ENCODE measurements around the gene PDIA4. TPM values are rescaled to one million over a fixed set of nuclear protein-coding genes. Genes with fewer than 3 reads are reported as not detected.
"Not testable (repeated sequence)": the region's sequence is repeated elsewhere in the genome, so short reads cannot be mapped to it uniquely, and the experiment has no call there.

PDIA4 gene
- total RNA-seq, 1 donor from 2014 or later: 123 TPM

DNA sequence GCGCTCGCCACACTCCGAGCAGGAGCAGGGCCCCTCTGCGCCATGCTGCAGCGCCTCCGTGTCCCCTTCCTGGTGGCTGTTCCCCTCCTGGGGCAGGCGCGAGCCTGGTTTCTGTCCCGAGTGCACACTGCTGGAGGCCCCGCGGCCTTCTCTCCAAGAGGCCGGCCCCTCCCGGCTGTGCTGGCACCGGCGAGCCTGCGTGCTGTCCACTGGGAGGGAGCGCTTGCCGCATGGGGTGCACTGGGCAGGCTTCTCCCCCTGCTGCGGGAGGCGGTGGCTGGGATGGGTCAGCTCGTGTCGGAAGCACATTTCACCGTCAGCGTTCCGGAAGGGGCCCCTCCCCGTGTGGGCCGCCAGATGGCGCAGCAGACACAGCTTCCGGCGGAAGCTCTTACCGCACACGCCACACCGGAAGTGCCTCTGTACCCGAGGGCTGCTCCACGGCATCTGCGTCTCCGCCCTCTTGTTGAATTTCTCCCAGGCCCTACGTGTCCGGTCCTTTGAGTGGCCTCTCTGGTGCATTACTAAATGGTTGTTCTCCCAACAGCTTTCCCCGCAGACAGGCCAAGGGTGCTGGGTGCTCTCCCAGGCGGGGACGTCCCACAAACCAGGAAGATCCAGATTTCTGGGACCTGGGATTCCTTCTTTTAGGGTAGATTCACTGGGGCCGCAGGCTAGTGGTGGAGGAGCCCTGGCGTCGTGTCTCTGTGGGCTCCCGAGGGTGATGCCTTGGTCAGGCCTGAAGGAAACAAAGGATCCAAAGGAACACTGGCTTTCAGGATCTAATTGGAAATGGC, 43.5 kb upstream of the PDIA4 start:
- peak overlapping the region; percentile 31 for H3K27ac ChIP-seq
- TF ChIP-seq, protein P1, sequence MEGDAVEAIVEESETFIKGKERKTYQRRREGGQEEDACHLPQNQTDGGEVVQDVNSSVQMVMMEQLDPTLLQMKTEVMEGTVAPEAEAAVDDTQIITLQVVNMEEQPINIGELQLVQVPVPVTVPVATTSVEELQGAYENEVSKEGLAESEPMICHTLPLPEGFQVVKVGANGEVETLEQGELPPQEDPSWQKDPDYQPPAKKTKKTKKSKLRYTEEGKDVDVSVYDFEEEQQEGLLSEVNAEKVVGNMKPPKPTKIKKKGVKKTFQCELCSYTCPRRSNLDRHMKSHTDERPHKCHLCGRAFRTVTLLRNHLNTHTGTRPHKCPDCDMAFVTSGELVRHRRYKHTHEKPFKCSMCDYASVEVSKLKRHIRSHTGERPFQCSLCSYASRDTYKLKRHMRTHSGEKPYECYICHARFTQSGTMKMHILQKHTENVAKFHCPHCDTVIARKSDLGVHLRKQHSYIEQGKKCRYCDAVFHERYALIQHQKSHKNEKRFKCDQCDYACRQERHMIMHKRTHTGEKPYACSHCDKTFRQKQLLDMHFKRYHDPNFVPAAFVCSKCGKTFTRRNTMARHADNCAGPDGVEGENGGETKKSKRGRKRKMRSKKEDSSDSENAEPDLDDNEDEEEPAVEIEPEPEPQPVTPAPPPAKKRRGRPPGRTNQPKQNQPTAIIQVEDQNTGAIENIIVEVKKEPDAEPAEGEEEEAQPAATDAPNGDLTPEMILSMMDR (IDR thresholded peaks at IDR 0.05): peak; percentile 12
- no peaks in the 10 kb centered on the region for H3K4me1 ChIP-seq
- H3K27me3 ChIP-seq (ENCODE audit: low read depth): no peaks in the 10 kb centered on the region
- H3K4me3 ChIP-seq: no peak overlapping the region
- ATAC-seq (peak; percentile 33 to 35), DNase-seq (no peak)
- intact Hi-C loops (cut with DNase I): no loop called here
- H3K36me3 ChIP-seq: peaks cover 47% of the 10 kb centered on the region
- H3K9me3 ChIP-seq: no peaks in the 10 kb centered on the region

DNA sequence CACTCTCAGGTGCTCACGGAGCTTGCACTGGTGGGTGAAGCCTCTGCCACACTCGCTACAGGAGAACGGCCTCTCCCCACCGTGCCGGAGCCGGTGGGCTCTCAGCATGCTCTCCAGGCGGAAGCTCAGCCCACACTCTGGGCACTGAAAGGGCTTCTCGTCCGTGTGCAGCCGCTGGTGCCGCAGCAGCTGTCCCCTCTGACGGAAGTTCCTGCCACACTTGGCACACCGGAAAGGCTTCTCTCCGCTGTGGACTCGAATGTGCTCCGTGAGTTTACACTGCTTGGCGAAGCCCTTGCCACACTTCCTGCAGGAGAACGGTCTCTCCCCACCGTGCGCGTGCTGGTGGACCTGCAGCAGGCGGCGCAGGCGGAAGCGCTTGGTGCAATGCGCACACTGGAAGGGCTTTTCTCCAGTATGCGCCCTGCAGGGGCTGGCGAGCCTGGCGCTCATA, 42.9 kb upstream of the PDIA4 start:
- no peak overlapping the region for H3K27ac ChIP-seq
- H3K4me1 ChIP-seq: no peaks in the 10 kb centered on the region
- H3K9me3 ChIP-seq: no peaks in the 10 kb centered on the region
- TF ChIP-seq, protein P1 (IDR thresholded peaks at IDR 0.05): no peak
- no peak for DNase-seq
- intact Hi-C loops (cut with DNase I): no loop called here
- no peak overlapping the region for H3K4me3 ChIP-seq
- no peaks in the 10 kb centered on the region for H3K27me3 ChIP-seq (ENCODE audit: low read depth)
- H3K36me3 ChIP-seq: peaks cover 43% of the 10 kb centered on the region
- ATAC-seq: peak; percentile 16 to 32

DNA sequence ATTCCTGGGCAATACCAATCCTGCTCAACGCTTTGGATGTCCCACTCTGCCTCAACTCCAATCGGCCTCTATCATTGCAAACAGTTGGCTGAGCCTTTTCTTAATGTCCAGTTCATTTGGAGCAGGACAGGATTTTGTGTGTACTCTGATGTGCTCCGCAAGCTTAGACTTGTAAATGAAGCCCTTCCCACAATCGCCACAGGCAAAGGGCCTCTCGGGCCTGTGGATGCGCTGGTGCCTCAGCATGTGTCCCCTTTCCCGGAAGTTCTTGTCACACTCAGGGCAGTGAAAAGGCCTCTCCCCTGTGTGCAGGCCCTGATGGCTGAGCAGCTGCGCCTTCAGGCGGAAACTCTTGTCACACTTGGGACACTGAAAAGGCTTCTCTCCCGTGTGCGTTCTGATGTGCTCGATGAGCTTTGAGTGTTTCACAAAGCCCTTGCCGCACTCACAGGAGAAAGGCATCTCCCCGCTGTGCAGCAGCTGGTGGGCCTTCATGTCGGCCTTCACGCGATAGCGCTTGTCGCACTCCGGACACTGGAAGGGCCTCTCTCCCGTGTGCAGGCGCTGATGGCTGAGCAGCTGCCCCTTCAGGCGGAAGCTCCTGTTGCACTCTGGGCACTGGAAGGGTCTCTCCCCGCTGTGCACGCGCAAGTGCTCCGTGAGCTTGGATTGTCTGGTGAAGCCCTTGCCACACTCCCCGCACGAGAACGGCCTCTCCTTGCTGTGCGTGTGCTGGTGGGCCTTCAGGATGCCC, 42.2 kb upstream of the PDIA4 start:
- no peak for DNase-seq
- intact Hi-C loops (cut with DNase I): no loop called here
- H3K4me1 ChIP-seq: peaks cover 3% of the 10 kb centered on the region
- no peaks in the 10 kb centered on the region for H3K27me3 ChIP-seq (ENCODE audit: low read depth)
- H3K36me3 ChIP-seq: peaks cover 43% of the 10 kb centered on the region
- TF ChIP-seq, protein P1 (IDR thresholded peaks at IDR 0.05): no peak
- H3K9me3 ChIP-seq: no peaks in the 10 kb centered on the region
- no peak overlapping the region for H3K4me3 ChIP-seq
- ATAC-seq: peak in 1 of 2 donors; percentile 34
- H3K27ac ChIP-seq: no peak overlapping the region

- no peak overlapping the region for H3K27ac ChIP-seq
- no peaks in the 10 kb centered on the region for H3K9me3 ChIP-seq
- intact Hi-C loops (cut with DNase I): loop anchor here (10.0 kb wide), 1 partner anchor 63 kb away; no protein-coding TSS in a partner anchor
- H3K36me3 ChIP-seq: peaks cover 36% of the 10 kb centered on the region
- ATAC-seq (no peak), DNase-seq (no peak)
- peaks cover 3% of the 10 kb centered on the region for H3K4me1 ChIP-seq
- no peaks in the 10 kb centered on the region for H3K27me3 ChIP-seq (ENCODE audit: low read depth)
- no peak overlapping the region for H3K4me3 ChIP-seq
- TF ChIP-seq, protein P1 (IDR thresholded peaks at IDR 0.05): no peak
These were observed 39.6 kb upstream of the PDIA4 start for GRCh38 chr7:149067869-149068268.

GRCh38 chr7:149063476-149063875, 35.2 kb upstream of the PDIA4 start:
- H3K4me1 ChIP-seq: peaks cover 3% of the 10 kb centered on the region
- ATAC-seq (no peak), DNase-seq (no peak)
- intact Hi-C loops (cut with DNase I): loop anchor here (10.0 kb wide), 1 partner anchor 59 kb away; no protein-coding TSS in a partner anchor
- no peaks in the 10 kb centered on the region for H3K27me3 ChIP-seq (ENCODE audit: low read depth)
- no peaks in the 10 kb centered on the region for H3K36me3 ChIP-seq
- H3K9me3 ChIP-seq: no peaks in the 10 kb centered on the region
- no peak overlapping the region for H3K27ac ChIP-seq
- H3K4me3 ChIP-seq: no peak overlapping the region
- TF ChIP-seq, protein P1 (IDR thresholded peaks at IDR 0.05): no peak

DNA sequence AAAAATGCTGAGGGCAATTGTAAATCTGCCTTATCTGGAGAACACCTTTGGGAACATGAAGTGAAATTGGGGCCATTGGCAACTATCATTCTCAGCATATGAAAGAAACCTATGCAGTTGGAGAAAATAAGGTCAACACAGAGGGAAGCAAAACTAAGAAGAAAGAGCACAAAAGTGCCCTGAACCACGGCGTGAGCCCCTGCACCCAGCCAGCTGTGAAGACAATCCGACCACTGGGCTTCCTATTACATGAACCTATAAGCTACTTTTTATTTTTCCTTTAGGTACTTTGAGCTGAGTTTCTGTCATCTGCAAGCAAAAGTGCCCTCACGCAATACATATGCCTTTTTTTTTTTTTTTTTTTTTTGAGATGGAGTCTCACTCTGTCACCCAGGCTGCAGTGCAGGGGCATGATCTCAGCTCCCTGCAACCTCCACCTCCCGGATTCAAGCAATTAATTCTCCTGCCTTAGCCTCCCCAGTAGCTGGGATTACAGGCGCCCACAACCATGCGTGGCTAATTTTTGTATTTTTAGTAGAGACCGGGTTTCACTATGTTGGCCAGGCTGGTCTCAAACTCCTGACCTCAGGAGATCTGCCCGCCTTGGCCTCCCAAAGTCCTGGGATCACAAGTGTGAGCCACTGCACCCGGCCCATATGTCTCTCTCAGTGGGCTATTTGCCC, 34.1 kb upstream of the PDIA4 start:
- H3K4me3 ChIP-seq; ATAC-seq; DNase-seq; H3K27ac ChIP-seq; H3K36me3 ChIP-seq; H3K9me3 ChIP-seq; H3K4me1 ChIP-seq; H3K27me3 ChIP-seq (ENCODE audit: low read depth): not testable (repeated sequence)
- intact Hi-C loops (cut with DNase I): loop anchor here (10.0 kb wide), 1 partner anchor 58 kb away; no protein-coding TSS in a partner anchor
